ENCODE measurements around the gene FSIP2.

- TF ChIP-seq CTCF (tag by site-specific recombination; IDR thresholded peaks at IDR 0.05) (no peak), MYNN (tag by site-specific recombination; IDR thresholded peaks at IDR 0.05; ENCODE audit: borderline replicate concordance) (no peak), ZNF513 (tag by site-specific recombination; IDR thresholded peaks at IDR 0.05) (no peak), REST (tag by site-specific recombination; IDR thresholded peaks at IDR 0.05) (no peak)
These were observed 119.1 kb downstream of the FSIP2 start for GRCh38 chr2:185857691-185858090.

Data from HEK293 (cell line).